HG02678 (cell line): Measurements from ENCODE around the gene ATXN1.

ENCODE experiments used
- ATAC-seq: cut with Tn5 transposase; IDR thresholded peaks from one replicate; pipeline ENCODE4 v1.9.1; 2021; ENCODE audit warnings: mild to moderate bottlenecking, moderate library complexity; ENCODE audit not compliant: unreplicated experiment

ATXN1 gene

DNA sequence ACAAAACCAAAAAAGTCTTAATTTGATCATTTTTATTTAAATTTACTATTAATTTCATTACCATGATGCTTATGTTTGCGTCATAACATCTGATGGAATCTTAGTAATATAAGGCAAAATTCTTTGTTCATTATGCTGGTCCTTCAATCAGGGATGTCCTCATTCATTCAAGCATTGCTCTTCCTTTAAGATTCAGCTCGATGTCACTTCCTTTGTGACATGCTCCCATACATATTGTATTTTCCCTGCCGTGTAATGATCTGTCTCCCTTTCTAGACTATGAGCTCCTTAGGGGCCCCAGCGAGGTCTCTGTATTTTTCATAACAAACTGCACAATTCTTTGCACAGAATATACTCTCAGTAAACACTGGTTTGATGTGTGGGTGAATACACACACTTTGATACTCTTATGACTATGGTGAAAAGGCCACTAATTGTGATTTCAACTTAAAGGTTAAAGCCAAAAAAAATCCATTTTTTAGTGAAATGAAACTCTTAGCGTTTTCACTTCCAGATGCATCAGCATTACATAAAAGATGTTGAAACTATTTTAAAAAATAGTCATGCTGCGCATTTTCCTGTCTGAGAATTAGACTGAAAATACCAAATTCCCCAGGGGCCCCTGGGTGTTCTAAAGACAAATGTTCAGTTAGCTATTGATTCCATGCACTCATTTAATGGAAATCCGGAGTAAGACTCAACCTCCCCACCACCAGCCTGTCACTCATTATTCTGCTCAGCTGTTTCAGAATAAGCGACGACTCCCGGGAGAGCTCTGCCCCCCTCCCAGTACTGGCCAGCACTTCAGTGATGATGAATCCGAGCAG lies 169.7 kb downstream of the ATXN1 start:
- peak; percentile 76 for ATAC-seq

DNA sequence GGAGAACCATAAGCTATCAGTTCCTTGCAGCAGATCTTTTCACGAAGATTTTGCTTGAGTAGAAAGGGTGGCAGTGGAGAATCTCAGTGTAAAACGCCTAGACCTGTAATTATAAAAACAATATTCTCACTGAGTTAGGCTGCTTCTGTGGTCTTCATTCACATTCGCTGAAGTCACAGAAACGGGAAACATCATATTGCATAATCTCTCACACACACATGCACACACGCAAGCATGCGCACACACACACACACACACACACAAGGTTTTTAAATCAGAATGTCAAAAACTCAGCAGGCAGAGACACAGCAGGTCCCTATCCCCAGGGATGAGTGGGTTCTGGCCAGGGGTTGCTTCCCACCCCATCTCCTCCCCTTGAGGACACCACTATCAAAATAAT lies 175.5 kb downstream of the ATXN1 start:
- no peak for ATAC-seq

DNA sequence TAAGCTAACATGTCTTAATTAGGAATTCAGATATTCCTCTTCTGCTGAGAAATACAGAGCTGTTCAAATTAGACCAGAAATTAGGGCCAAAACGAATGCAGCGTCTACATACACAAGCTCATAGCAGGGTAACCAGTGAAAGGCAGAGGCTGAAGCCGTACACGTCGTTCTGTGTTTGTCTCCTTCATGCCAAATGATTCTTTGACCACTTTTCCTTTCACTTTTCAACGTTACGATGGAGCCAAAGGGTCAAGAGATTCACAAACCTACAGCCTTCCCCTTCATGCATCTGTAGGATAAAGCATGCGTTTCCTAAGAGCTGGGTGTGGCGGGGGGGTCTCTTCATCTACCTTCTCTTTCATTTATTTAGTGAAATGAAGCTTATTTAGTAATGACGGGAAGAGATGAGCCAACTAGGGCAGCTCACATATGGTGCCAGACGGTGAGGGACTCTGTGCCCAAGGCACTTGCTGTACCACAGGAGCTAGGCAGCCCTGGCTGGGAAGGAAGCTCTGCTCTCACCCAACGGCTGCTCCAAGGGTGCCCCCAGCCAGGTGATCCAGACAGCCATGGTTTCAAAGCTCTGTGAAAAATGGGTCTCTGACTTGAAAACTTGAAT lies 178.0 kb downstream of the ATXN1 start:
- ATAC-seq: peak; percentile 39

DNA sequence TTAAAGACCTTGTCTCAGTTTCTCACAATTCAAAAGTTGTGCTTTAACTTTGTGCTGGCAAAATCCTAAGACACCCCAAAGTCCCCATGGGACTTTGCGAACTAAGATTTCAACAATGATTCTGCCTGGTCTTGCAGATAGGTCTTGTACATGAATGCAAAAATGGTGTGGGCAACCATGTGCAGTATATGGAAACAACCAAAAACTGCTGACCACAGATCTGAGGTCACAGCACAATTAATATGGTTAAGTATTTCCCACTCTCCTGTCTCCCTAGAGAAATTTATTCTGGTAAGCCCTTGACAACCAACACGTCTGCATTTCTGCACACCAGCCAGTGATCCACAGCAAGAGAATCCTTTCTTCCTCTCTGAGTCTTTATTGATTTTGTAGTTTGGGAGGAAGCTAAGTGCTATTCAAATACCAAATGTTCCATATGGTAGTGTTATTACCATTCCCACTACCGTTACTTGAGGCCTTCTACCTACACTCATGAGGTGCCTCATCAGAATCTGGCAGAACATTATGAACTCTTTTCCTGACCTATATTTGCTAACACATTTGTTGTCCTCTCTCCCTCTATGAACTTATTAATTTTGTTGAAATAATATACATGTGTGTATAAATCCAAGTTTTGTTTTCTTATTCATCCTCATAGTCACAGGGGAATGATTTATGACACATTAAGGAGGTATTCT lies 178.7 kb downstream of the ATXN1 start:
- no peak for ATAC-seq

DNA sequence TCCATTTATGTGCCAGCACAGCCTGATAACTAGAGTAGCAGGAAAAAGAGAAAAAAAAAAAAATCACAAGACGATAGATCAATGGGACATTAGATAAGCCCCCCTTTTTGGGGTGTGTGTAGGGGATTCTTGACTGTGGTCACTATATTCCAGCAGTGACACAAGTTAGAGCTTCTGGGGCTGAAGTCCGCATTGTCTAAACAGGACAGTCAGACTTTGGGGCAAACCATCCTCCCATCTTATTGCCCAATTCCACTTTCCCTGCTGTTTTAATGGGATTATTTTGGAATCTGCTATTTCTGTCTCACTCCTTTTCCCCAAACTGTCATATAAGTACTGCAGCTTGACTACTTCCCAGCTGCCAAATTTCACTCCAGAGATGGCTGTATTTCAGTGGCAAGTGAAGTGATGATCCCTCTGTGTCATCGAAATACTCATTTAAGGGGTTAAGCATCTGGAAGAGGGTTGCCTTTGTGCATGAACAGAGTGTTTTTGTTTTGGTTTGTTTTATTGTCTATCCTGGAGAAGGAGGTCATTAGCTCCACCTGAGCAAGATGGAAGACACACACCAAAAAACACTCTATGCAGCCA lies 182.5 kb downstream of the ATXN1 start:
- no peak for ATAC-seq

DNA sequence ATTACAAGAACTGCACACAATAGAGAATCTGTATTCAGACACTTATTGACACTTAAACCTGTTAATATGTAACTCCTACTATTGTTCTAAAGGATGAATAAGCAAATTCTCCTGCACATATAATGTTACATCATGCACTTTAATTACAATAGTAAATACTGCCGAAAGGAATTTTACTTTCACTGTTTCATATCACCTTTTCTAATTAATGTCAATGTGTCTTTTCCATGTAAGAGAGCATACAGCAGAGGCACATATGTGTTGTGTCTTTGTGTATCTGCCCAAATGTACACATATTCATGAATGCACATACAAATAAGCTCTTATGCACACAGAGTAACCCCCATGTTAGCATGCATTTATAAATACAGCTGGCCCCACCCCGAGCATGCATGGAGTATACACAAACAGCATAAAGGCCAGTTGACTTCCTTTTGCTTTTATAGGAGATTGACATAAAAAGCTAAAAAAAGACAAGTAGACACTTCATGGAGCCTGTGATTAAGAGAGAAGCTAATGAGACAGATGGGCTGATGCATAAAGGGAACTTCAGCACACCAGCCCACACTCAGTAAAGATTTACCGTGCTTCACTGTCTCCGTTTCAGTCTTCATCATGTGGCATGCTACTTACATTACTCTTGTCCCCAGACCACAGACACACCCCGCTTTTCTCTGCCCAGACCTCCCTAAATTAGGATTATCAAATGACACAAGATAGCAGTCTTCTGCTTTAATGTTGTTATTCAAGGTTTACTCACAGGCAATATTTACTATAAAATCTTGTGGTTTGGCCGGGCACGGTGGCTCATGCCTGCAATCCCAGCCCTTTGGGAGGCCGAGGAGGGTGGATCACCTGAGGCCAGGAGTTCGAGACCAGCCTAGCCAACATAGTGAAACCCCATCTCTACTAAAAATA lies 184.6 kb downstream of the ATXN1 start:
- ATAC-seq: peak; percentile 96

DNA sequence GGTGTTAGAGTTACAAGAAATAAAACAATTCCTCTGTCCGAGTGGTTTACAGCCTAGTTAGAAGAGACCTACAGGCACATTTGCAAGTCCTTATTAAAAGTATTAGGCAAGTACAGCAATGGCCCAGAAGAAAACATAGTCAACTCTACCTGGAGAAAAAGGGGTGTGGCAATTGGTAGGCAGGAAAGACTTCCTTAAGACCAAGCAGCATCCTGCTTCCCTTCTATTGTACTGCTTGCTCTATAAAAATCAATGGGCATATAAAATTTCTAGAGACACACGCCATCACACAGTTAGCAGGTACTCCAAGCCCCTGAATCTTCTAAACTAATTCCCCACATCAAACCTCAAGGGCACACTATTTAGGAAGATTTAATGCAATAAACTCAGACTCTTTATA lies 185.6 kb downstream of the ATXN1 start:
- ATAC-seq: no peak

DNA sequence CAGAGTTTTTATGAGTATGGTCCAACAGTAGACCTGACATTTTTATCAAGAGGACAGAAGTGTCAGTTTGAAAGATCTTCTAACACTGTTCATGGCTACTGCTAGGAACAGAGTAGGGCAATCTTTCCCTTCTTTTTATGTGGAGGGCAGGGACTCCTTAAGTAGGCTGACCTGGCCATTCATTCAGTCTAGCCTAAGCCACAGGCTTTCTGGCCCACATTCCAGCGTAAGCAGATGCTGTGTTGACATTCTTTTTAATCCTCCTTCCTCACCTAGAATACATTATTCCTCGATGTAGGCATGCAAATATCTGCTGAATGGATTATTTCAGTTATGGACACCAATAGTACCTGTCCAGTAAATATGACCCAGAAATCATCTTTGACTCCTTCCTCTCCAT lies 188.3 kb downstream of the ATXN1 start:
- no peak for ATAC-seq

DNA sequence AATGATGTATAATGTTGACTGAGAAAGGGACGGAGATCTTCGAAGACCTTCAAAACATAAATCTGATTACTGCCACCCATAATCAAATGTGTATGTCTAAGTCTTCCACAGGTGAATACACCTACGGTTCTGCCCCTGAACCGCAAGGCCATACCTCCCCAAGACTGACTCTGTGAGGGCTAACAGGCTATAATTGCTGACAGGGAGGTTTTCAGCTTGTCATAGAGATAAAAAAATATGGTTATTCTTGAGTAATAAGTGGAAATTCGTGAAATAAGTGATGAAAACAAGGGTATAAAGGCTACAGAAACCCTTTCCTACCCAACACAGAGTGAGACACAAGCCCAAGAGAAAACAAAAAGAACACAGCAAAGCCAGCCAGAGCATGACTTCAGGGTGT lies 188.9 kb downstream of the ATXN1 start:
- no peak for ATAC-seq

DNA sequence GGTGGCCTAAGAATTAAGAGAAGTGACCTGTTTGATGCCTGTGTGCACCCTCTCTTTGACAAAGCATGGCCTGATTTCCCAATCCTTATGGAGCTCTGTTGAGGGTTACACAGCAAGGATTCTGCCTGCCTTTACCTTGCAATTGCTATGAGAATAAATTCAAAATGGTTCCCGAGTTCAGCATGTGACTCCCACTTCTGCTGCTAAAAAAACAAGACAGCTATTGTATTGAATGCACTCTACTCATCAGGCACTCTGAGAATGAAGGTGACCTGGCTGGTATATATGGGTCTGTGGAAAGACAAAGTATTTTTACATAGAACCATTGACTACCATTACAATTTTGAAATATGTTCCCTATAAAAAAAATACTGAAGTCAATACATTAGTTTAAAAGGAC lies 190.3 kb downstream of the ATXN1 start:
- ATAC-seq: no peak

DNA sequence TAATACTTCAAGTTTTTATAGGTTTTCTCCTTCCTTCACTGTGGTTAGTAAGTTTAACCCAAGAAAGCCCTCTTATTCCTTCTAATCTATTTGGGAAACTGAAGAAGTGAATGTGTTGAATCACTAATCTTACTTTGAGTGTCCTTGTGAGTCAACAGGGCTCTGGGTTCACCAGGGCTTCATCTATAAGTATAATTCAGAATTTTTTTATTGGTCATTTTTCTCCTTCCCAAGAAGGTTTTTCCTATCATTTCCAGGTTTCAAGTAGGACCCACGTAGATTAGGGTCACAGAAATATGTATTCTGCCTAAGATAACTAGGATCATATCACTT lies 191.1 kb downstream of the ATXN1 start:
- ATAC-seq: no peak

DNA sequence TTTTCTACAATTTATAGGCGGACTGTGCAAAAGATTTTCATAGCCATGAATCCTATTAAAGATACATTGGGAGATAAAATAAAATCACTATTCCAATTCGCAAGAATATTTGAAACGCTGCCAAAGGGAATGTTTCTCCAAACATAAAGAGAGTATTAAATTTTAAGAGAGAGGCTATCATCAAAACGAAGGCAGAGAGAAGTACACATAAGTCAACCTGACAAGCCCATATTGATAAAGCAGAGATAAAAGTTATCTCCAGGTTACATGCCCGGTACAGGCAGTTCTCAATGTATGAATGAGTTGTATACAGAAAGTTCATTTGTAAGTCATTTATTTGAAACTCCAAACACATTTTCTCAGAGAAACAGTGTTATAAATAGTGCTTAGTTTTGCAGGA lies 193.1 kb downstream of the ATXN1 start:
- ATAC-seq: no peak

DNA sequence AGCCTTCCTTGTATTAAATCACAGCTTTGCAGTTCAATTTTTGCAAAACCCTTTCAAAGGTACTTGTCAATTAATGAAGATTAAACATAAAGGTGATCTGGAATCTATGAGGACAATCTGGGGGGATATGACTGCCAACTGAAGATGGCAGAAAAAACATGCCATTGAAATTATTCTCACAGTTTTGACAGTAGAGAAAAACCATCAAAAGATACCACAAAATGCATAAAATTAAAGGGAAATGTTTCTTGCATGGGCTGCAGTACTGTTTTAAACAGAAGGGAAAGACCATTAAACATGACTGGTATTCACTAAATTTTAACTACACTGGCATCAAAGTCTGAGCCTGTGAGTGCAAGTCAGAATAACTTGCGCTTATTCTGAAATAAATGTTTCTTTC lies 194.2 kb downstream of the ATXN1 start:
- ATAC-seq: no peak

DNA sequence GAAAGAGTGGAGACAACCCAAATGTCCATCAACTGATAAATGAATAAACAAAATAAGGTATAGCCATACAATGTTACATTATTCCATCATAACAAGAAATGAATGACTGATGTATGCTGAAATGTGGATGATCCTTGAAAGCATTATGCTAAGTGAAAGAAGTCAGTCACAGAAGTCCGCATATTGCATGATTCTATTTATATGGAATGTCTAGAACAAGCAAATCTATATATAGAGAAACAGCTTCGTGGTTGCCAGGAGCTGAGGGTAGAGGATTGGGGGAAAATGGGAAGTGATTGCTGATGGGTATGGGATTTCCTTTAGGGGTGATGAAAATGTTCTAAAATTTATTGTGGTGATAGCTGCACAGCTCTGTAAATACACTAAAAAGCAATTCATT lies 196.8 kb downstream of the ATXN1 start:
- ATAC-seq: no peak

DNA sequence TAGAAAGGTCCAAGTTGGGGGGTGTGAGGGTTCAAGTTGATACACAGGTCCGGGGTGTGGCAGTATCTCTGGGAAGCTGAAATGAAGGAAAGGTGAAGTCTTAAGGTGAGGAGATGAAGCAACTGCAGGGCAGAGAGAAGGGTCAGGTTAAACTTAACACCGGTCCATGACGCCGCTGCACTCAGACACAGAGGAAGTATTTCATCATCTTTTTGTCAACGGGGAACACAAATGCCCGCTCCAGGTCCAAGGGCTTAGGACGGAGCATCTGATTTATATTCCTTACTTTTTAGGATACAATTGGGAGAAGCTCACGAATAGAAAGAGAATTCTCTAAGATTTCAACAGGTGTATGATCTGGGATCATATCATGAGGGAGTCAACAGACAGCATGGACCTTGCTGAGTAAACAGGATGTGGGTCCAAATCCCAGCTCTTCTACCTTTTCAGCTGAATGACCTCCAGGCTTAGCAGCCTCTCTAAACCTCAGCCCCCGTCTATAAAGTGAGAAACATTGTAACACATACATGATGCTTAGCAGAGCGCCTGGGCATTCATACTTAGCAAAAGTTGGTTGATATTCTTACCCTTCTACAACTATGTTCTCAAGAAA lies 197.5 kb downstream of the ATXN1 start:
- no peak for ATAC-seq

DNA sequence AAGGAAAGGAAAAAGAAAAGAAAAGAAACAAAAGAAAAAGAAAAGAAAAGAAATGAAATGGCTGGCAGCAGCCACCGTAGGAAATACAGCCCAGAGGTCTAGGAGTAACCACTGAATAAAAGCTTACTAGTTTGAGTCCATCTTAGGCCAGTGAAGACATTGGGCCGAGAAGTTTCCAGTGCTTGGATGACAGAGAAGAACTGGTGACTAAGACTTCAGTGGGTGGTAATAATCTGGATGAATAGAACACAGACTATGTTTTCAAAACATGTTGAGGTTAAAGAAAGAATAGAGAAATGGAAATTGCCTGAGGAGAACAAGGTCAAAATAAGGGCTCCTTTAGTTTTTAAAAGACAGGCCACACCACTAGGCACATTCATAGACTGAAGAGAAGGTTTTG lies 198.8 kb downstream of the ATXN1 start:
- ATAC-seq: no peak

DNA sequence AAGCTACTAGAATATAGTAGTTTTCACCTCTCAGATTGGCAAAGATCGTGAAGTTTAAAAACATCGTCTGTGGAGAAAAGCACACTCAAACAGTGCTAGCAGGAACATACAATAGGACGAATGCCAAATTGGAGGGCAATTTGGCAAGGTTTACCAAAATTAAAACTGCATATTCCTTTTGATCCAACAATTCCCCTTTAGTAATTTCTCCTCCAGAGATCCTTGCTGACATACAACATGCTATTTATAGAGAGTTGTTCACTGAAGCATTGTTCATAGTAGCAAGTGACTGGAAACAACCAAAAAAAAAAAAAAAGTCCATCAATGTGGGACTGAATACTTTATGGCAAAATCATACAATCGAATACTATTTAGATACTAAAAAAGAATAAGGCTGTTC lies 202.2 kb downstream of the ATXN1 start:
- ATAC-seq: no peak

DNA sequence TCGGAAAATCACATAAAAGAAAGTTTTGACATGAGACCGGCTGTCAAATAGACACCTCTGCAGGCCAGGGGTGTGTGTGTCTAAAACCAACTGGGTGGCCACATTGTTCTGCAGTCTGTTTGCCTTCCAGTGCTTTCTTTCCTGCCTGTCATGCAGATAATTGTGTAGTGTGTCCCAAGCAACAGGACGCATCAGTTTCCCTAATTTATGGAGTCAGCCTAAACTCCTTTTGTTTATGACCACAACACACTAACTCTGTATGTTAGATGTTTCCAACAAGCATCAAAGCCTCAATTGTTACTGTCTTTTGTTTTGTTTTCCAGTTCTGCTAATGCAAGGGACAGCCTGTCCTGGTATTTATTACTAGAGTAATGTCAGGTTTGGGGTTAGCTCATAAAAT lies 205.7 kb downstream of the ATXN1 start:
- no peak for ATAC-seq

DNA sequence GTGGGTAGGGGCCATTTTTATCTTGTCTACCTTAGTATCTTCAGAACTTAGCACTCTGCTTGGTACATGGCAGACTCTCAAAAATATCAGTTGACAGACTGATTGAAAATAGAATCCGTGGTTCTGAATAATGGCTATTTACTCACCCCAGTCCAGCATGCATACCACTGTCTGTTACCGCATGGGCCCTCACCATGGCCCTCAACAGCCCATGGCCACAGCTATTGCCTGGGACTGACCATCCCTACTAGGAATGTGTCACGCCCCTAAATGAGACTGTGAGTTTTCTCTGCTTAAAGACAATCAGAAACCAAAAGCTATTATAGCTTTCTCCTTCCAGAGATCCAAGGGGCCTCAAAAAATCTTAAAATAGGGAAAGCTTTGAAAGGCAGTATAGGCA lies 207.7 kb downstream of the ATXN1 start:
- ATAC-seq: no peak

DNA sequence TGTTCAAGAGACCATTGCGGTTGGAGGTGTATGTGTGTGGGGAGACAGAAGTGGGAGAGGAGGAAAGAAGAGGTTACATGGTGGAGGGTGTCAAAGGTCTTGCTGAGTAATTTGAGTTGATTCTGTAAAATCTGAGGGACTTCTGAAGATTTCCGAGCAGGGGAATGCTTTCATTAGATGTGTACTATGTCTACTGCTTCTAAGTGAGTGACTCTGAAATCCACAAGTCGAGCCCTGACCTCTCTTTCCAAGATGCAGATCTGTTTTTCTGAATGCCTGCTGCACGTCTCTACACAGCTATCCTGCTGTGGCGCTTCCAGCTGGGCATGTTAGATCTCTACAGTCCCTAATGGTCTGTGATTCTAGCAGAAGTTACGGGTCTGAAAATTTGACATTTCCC lies 209.8 kb downstream of the ATXN1 start:
- ATAC-seq: no peak
